SK-N-SH (cell line): ENCODE data around the gene DUSP15. TPM values are rescaled to one million over a fixed set of nuclear protein-coding genes. Genes with fewer than 3 reads are reported as not detected.

Source experiments
- CTCF ChIA-PET: fragments of 300-600, 350-600 bp; formaldehyde crosslinking; extraction: SDS; loops from one replicate; lab custom pipeline; 2021; lab: Yijun Ruan, JAX
- POLR2A ChIA-PET: fragments of 350-600 bp; sonication (Branson Sonifier 250); formaldehyde crosslinking; extraction: SDS; loops from one replicate; lab custom pipeline; 2020; ENCODE audit warnings: antibody characterized with exemption, inconsistent platforms; lab: Yijun Ruan, JAX
- DNase-seq: peaks from one replicate; pipeline ENCODE4 v3.0.0; 2012
- H2AFZ ChIP-seq: fragments of 200-600 bp; sonication (generic); 2 replicates; pipeline ENCODE4 v1.8.1; 2016; ENCODE audit warnings: antibody characterized with exemption, mild to moderate bottlenecking, low read depth
- H3F3A ChIP-seq: fragments of 200-600 bp; sonication (generic); replicated peaks from 2 replicates; pipeline ENCODE3; 2016; ENCODE audit warnings: antibody characterized with exemption, mild to moderate bottlenecking; ENCODE audit not compliant: insufficient read depth
- H3K27ac ChIP-seq, 2 experiments: fragments of 200-500 bp in 1 of 2; fragments of 200-600 bp in 1 of 2; sonication (Bioruptor generic) in 1 of 2; sonication (generic), shearing (Covaris generic) in 1 of 2; 2 replicates each; pipeline versions ENCODE4 v1.5.1 to v1.6.1; 2014 to 2016; ENCODE audit warnings: low read depth in 2 of 2, inconsistent platforms in 1 of 2, low read length in 1 of 2, mild to moderate bottlenecking in 1 of 2, mixed read lengths in 1 of 2
- H3K27me3 ChIP-seq: fragments of 200-600 bp; sonication (generic), shearing (Covaris generic); 2 replicates; pipeline ENCODE4 v1.6.1; 2016; ENCODE audit warnings: mixed run types; ENCODE audit not compliant: insufficient read depth
- H3K36me3 ChIP-seq, 2 experiments: fragments of 200-500 bp in 1 of 2; fragments of 200-600 bp in 1 of 2; sonication (Bioruptor generic) in 1 of 2; sonication (generic) in 1 of 2; replicated peaks in 1 of 2; 2 replicates each; pipeline versions ENCODE3 to v1.5.1; 2014 to 2016; ENCODE audit warnings: low read length in 1 of 2, mild to moderate bottlenecking in 1 of 2; ENCODE audit not compliant: insufficient read depth in 2 of 2, control insufficient read depth in 1 of 2
- H3K4me1 ChIP-seq, 2 experiments: fragments of 200-500 bp in 1 of 2; fragments of 200-600 bp in 1 of 2; sonication (Bioruptor generic) in 1 of 2; sonication (generic), shearing (Covaris generic) in 1 of 2; 2 replicates each; pipeline versions ENCODE4 v1.5.1 to v1.6.1; 2014 to 2016; ENCODE audit warnings: low read depth in 1 of 2, low read length in 1 of 2, mixed run types in 1 of 2; ENCODE audit not compliant: insufficient read depth in 2 of 2, control insufficient read depth in 1 of 2
- H3K4me2 ChIP-seq: fragments of 200-600 bp; sonication (generic), shearing (Covaris generic); 2 replicates; pipeline ENCODE4 v1.6.1; 2017; ENCODE audit warnings: mixed run types
- H3K4me3 ChIP-seq, 2 experiments: fragments of 200-500 bp in 1 of 2; fragments of 200-600 bp in 1 of 2; sonication (Bioruptor generic) in 1 of 2; sonication (generic), shearing (Covaris generic) in 1 of 2; 2 replicates each; pipeline versions ENCODE4 v1.5.1 to v1.8.1; 2014 to 2016; ENCODE audit warnings: low read depth in 2 of 2, inconsistent platforms in 1 of 2, low read length in 1 of 2, mild to moderate bottlenecking in 1 of 2, mixed read lengths in 1 of 2, moderate library complexity in 1 of 2
- H3K79me2 ChIP-seq: fragments of 200-600 bp; sonication (generic); 2 replicates; pipeline ENCODE4 v1.8.1; 2017; ENCODE audit warnings: mild to moderate bottlenecking; ENCODE audit not compliant: insufficient read depth
- H3K9ac ChIP-seq: fragments of 200-600 bp; sonication (generic); 2 replicates; pipeline ENCODE4 v1.6.1; 2017; ENCODE audit warnings: mixed run types
- H3K9me2 ChIP-seq: fragments of 200-600 bp; sonication (generic); 2 replicates; pipeline ENCODE4 v1.6.1; 2017; ENCODE audit warnings: mixed run types
- H3K9me3 ChIP-seq: fragments of 200-600 bp; sonication (generic); 2 replicates; pipeline ENCODE4 v1.6.1; 2017; ENCODE audit warnings: mixed run types, mild to moderate bottlenecking, moderate library complexity
- H4K20me1 ChIP-seq: fragments of 200-600 bp; sonication (generic); 2 replicates; pipeline ENCODE4 v1.6.1; 2017; ENCODE audit warnings: mild to moderate bottlenecking, mixed run types; ENCODE audit not compliant: insufficient read depth
- ELF1 ChIP-seq: IDR thresholded peaks from 2 replicates; pipeline ENCODE4 v1.4.0; 2012
- EP300 ChIP-seq, 2 experiments: IDR thresholded peaks; 2 replicates each; pipeline versions ENCODE4 v1.4.0 to v1.6.1; 2012; ENCODE audit warnings: borderline replicate concordance in 1 of 2, low read depth in 1 of 2, low read length in 1 of 2
- FOSL2 ChIP-seq: IDR thresholded peaks from 2 replicates; pipeline ENCODE4 v1.4.0; 2012; ENCODE audit warnings: low read depth, mild to moderate bottlenecking, moderate library complexity, borderline replicate concordance
- FOXM1 ChIP-seq: IDR thresholded peaks from 2 replicates; pipeline ENCODE4 v1.4.0; 2012; ENCODE audit warnings: low read depth, mild to moderate bottlenecking
- GATA2 ChIP-seq: sonication (generic); formaldehyde crosslinking; IDR thresholded peaks from 2 replicates; pipeline ENCODE4 v1.5.0; 2020; ENCODE audit warnings: mild to moderate bottlenecking, missing genetic modification reagents
- JUND ChIP-seq: IDR thresholded peaks from 2 replicates; pipeline ENCODE4 v1.4.0; 2012
- MAX ChIP-seq: IDR thresholded peaks from 2 replicates; pipeline ENCODE4 v1.4.0; 2012; ENCODE audit warnings: low read depth
- MEF2A ChIP-seq: IDR thresholded peaks from 2 replicates; pipeline ENCODE4 v1.4.0; 2012; ENCODE audit warnings: low read depth, borderline replicate concordance
- MXI1 ChIP-seq: IDR thresholded peaks from 2 replicates; pipeline ENCODE4 v1.6.1; 2012; ENCODE audit warnings: mild to moderate bottlenecking, low read depth, low read length, improper control_type of control experiment
- NFIC ChIP-seq: IDR thresholded peaks from 2 replicates; pipeline ENCODE4 v1.4.0; 2012; ENCODE audit warnings: borderline replicate concordance
- NRF1 ChIP-seq: IDR thresholded peaks from 2 replicates; pipeline ENCODE4 v1.6.1; 2012; ENCODE audit warnings: low read depth, mild to moderate bottlenecking, low read length
- PBX3 ChIP-seq: IDR thresholded peaks from 2 replicates; pipeline ENCODE4; 2012
- POLR2AphosphoS5 ChIP-seq: IDR thresholded peaks from 2 replicates; pipeline ENCODE4 v1.6.1; 2012; ENCODE audit warnings: low read depth, low read length
- RAD21 ChIP-seq: IDR thresholded peaks from 2 replicates; pipeline ENCODE4 v1.6.1; 2012; ENCODE audit warnings: mild to moderate bottlenecking, low read length
- REST ChIP-seq: IDR thresholded peaks from 2 replicates; pipeline ENCODE4 v1.6.1; 2012; ENCODE audit warnings: mild to moderate bottlenecking, low read depth, low read length, moderate library complexity
- RXRA ChIP-seq: IDR thresholded peaks from 2 replicates; pipeline ENCODE4 v1.4.0; 2012; ENCODE audit warnings: low read depth, mild to moderate bottlenecking, borderline replicate concordance
- SIN3A ChIP-seq: IDR thresholded peaks from 2 replicates; pipeline ENCODE4 v1.6.1; 2012; ENCODE audit warnings: low read depth, mild to moderate bottlenecking, low read length, moderate library complexity, borderline replicate concordance
- USF1 ChIP-seq: IDR thresholded peaks from 2 replicates; pipeline ENCODE4 v1.4.0; 2012; ENCODE audit warnings: low read depth, borderline replicate concordance
- ZBTB33 ChIP-seq: IDR thresholded peaks from 2 replicates; pipeline ENCODE4 v1.4.0; 2012; ENCODE audit warnings: low read depth, borderline replicate concordance
- WGBS: methylation state at CpG from one replicate; pipeline ENCODE4 v1.1.6; 2017; ENCODE audit warnings: low lambda C conversion rate; 5-methylcytosine and 5-hydroxymethylcytosine counted together
- polyA plus RNA-seq, 3 experiments: library from polyadenylated mRNA; depleted of rRNA; stranded (reverse); fragments of >200 nt; gene quantifications; 2 replicates each; pipeline ENCODE4 v1.2.3, GENCODE V29; 2012

DUSP15 gene
- polyA plus RNA-seq, 1 of the 3 experiments (the other 2 are of a cell fraction), result 5.4 TPM

- TF ChIP-seq ZBTB33, result no peak
- no peak for TF ChIP-seq GATA2 (CRISPR knock-in tag)
- TF ChIP-seq NRF1, result no peak
- no peak for TF ChIP-seq ELF1
- no peak for TF ChIP-seq FOSL2
- TF ChIP-seq SIN3A, result no peak
Measured at GRCh38 chr20:31906001-31906400, 35.7 kb upstream of the DUSP15 start (continued).

GRCh38 chr20:31903627-31904386 lies 33.5 kb upstream of the DUSP15 start:
- no peak overlapping the region for H3K4me2 ChIP-seq
- no peaks in the 10 kb centered on the region for H4K20me1 ChIP-seq
- no peak overlapping the region for H3K9ac ChIP-seq
- H3K9me3 ChIP-seq, result no peaks in the 10 kb centered on the region
- no peak overlapping the region for H3K27ac ChIP-seq
- CTCF ChIA-PET, result interaction anchor here (1.4 kb wide), 1 partner anchor 40 kb away, joined by 3 read pairs; no protein-coding TSS in a partner anchor
- 25% methylated on average over 1 of the region's 1 CpG for WGBS
- no peak for DNase-seq
- no peaks in the 10 kb centered on the region for H3K36me3 ChIP-seq
- H3K4me1 ChIP-seq, result no peaks in the 10 kb centered on the region
- H3F3A ChIP-seq, result no peaks in the 10 kb centered on the region
- TF ChIP-seq FOSL2, result no peak
- no peak for TF ChIP-seq POLR2AphosphoS5
- no peak for TF ChIP-seq GATA2 (CRISPR knock-in tag)
- no peak for TF ChIP-seq MEF2A
- TF ChIP-seq USF1, result no peak
- no peak for TF ChIP-seq FOXM1
- TF ChIP-seq JUND, result no peak
- TF ChIP-seq MAX, result no peak
- TF ChIP-seq EP300 (IDR thresholded peaks at IDR 0.05; ENCODE audit: borderline replicate concordance in 1 of 2, low read depth in 1 of 2, low read length in 1 of 2), result no peak
- TF ChIP-seq NFIC, result no peak
- no peak for TF ChIP-seq PBX3
- no peak for TF ChIP-seq REST
- TF ChIP-seq RXRA, result no peak
- no peak for TF ChIP-seq SIN3A
- TF ChIP-seq MXI1, result no peak
- no peak for TF ChIP-seq RAD21
- H3K9me2 ChIP-seq, result no peaks in the 10 kb centered on the region
- POLR2A ChIA-PET, result no interaction called here
- H3K79me2 ChIP-seq, result no peaks in the 10 kb centered on the region
- no peaks in the 10 kb centered on the region for H3K27me3 ChIP-seq
- H3K4me3 ChIP-seq, result no peak overlapping the region
- H2AFZ ChIP-seq, result no peak overlapping the region
